Loucy (cell line): ENCODE data around the gene NMNAT2.
"Not testable (repeated sequence)": the region's sequence is repeated elsewhere in the genome, so short reads cannot be mapped to it uniquely, and the experiment has no call there.

Experiments
- H2AFZ ChIP-seq: fragments of 200-600 bp; sonication (generic); 2 replicates; pipeline ENCODE4 v1.6.0; 2016; ENCODE audit warnings: antibody characterized with exemption, mild to moderate bottlenecking, low read length, moderate library complexity
- H3F3A ChIP-seq: fragments of 200-600 bp; 2 replicates; pipeline ENCODE4 v1.6.0; 2016; ENCODE audit warnings: antibody characterized with exemption, low read depth, mild to moderate bottlenecking
- H3K27me3 ChIP-seq: fragments of 200-600 bp; sonication (generic); 2 replicates; pipeline ENCODE4 v1.6.1; 2014; ENCODE audit warnings: low read length, mild to moderate bottlenecking; ENCODE audit not compliant: insufficient read depth, poor library complexity, severe bottlenecking
- H3K36me3 ChIP-seq: fragments of 200-600 bp; sonication (generic); 2 replicates; pipeline ENCODE4 v1.6.1; 2016; ENCODE audit warnings: low read length; ENCODE audit not compliant: insufficient read depth
- H3K4me1 ChIP-seq: fragments of 200-600 bp; sonication (generic); 2 replicates; pipeline ENCODE4 v1.5.1; 2014; ENCODE audit warnings: low read length, mild to moderate bottlenecking; ENCODE audit not compliant: insufficient read depth, poor library complexity, severe bottlenecking
- H3K4me2 ChIP-seq: fragments of 200-600 bp; sonication (generic); 2 replicates; pipeline ENCODE4 v1.6.0; 2014; ENCODE audit warnings: antibody characterized with exemption, low read length, low read depth, mild to moderate bottlenecking; ENCODE audit not compliant: poor library complexity, severe bottlenecking
- H3K4me3 ChIP-seq: fragments of 200-600 bp; sonication (generic); 2 replicates; pipeline ENCODE4 v1.5.1; 2014; ENCODE audit warnings: low read length, mild to moderate bottlenecking, mixed read lengths; ENCODE audit not compliant: poor library complexity, severe bottlenecking
- H3K79me2 ChIP-seq: fragments of 200-600 bp; sonication (generic); 2 replicates; pipeline ENCODE4 v1.6.1; 2014; ENCODE audit warnings: low read length; ENCODE audit not compliant: insufficient read depth
- H3K9ac ChIP-seq: fragments of 200-600 bp; sonication (generic); 2 replicates; pipeline ENCODE4 v1.6.0; 2014; ENCODE audit warnings: mild to moderate bottlenecking, low read depth, low read length, moderate library complexity; ENCODE audit not compliant: poor library complexity, severe bottlenecking
- H3K9me2 ChIP-seq: fragments of 200-600 bp; sonication (generic); replicated peaks from 2 replicates; pipeline ENCODE4 v1.6.1; 2016; ENCODE audit warnings: low read depth, low read length, mixed read lengths
- H3K9me3 ChIP-seq: fragments of 200-600 bp; sonication (generic); 2 replicates; pipeline ENCODE4 v1.6.1; 2014; ENCODE audit warnings: mild to moderate bottlenecking, antibody characterized with exemption, low read length, low read depth; ENCODE audit not compliant: insufficient read depth
- H4K20me1 ChIP-seq: fragments of 200-600 bp; sonication (generic); 2 replicates; pipeline ENCODE4 v1.6.0; 2014; ENCODE audit warnings: antibody characterized with exemption, low read length, mild to moderate bottlenecking; ENCODE audit not compliant: insufficient read depth, poor library complexity, severe bottlenecking
- EZH2phosphoT487 ChIP-seq: fragments of 200-600 bp; IDR thresholded peaks from 2 replicates; pipeline ENCODE4 v1.6.1; 2018; ENCODE audit warnings: antibody characterized with exemption, mild to moderate bottlenecking, moderate library complexity, borderline replicate concordance
- TF ChIP-seq, protein P1 (sequence below): fragments of 200-600 bp; sonication (generic); conservative IDR thresholded peaks from 2 replicates; pipeline ENCODE4 v1.5.1; 2014; ENCODE audit warnings: mild to moderate bottlenecking, antibody characterized with exemption, low read length

The NMNAT2 gene

DNA sequence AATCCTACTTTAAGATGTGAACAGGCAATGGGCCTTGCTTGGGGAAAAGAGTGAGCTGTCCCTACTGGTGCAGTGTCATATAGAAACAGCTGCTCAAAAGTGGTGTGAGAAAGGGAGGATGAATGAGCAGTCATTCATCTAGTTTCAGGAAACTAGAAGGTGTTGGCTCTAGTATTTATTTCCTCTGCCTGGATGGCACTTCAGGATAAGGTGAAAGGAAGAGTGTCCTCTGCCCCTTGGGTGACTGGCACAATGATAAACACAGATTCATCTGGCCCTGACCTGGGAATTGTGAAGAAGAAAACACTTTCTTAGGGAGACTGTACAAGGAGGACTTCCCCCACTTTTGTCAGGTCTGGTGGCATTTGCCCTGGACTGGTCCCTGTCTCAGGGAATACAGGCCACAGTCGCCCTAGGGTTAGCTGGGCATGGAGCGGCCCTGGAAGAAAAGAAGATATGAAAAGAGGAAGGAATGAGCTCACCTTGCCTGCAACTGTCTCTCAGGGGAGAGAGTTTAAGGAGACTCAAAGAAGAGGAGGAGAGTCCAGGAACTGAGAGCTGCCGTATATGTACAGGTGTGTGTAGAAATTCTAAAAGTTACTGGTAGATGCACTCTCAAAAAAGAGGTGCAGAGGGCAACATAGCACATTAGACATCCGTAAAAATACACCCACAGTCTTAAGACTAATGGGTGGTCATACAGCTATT is 13.8 kb upstream of the NMNAT2 start:
- H3K36me3 ChIP-seq: no peaks in the 10 kb centered on the region
- no peaks in the 10 kb centered on the region for H3K9me3 ChIP-seq
- H2AFZ ChIP-seq: no peak overlapping the region
- H3K4me1 ChIP-seq: no peaks in the 10 kb centered on the region
- H3K4me2 ChIP-seq: no peak overlapping the region
- no peaks in the 10 kb centered on the region for H3K79me2 ChIP-seq
- no peaks in the 10 kb centered on the region for H3K9me2 ChIP-seq
- no peaks in the 10 kb centered on the region for H4K20me1 ChIP-seq
- H3K9ac ChIP-seq: no peak overlapping the region
- no peak overlapping the region for H3K4me3 ChIP-seq
- TF ChIP-seq EZH2phosphoT487: no peak
- TF ChIP-seq, protein P1, sequence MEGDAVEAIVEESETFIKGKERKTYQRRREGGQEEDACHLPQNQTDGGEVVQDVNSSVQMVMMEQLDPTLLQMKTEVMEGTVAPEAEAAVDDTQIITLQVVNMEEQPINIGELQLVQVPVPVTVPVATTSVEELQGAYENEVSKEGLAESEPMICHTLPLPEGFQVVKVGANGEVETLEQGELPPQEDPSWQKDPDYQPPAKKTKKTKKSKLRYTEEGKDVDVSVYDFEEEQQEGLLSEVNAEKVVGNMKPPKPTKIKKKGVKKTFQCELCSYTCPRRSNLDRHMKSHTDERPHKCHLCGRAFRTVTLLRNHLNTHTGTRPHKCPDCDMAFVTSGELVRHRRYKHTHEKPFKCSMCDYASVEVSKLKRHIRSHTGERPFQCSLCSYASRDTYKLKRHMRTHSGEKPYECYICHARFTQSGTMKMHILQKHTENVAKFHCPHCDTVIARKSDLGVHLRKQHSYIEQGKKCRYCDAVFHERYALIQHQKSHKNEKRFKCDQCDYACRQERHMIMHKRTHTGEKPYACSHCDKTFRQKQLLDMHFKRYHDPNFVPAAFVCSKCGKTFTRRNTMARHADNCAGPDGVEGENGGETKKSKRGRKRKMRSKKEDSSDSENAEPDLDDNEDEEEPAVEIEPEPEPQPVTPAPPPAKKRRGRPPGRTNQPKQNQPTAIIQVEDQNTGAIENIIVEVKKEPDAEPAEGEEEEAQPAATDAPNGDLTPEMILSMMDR: no peak
- no peaks in the 10 kb centered on the region for H3F3A ChIP-seq
- H3K27me3 ChIP-seq: no peaks in the 10 kb centered on the region

DNA sequence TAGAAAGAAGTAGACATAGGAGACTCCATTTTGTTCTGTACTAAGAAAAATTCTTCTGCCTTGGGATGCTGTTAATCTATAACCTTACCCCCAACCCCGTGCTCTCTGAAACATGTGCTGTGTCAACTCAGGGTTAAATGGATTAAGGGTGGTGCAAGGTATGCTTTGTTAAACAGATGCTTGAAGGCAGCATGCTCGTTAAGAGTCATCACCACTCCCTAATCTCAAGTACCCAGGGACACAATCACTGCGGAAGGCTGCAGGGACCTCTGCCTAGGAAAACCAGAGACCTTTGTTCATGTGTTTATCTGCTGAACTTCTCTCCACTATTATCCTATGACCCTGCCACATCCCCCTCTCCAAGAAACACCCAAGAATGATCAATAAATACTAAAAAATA is 9.4 kb upstream of the NMNAT2 start:
- H3F3A ChIP-seq, H3K4me3 ChIP-seq, H3K27me3 ChIP-seq, H3K9ac ChIP-seq, H2AFZ ChIP-seq, H3K9me2 ChIP-seq, H3K4me1 ChIP-seq, H3K4me2 ChIP-seq, H3K36me3 ChIP-seq, H3K79me2 ChIP-seq, H4K20me1 ChIP-seq, H3K9me3 ChIP-seq: not testable (repeated sequence)

DNA sequence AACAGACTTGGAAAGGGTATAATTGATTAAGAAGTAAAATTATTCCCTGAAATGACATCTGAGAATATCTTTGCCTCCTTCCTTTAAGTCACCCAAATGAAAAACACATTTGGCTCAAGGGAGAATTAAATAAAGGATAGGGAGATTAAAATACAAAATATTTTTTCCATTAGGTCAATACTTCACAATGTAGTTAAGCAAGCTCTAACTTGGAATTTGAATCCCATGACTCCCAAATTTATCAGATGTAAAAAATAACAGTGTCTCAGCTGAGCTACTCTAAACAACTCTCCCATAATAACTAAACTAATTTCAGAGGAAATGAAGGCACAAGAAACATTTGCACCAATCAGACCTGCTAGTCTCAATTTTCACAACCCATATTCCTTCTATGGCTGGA is 6.5 kb upstream of the NMNAT2 start:
- no peaks in the 10 kb centered on the region for H3K9me3 ChIP-seq
- no peaks in the 10 kb centered on the region for H3K4me1 ChIP-seq
- H3K4me3 ChIP-seq: no peak overlapping the region
- TF ChIP-seq, protein P1: no peak
- TF ChIP-seq EZH2phosphoT487: no peak
- no peaks in the 10 kb centered on the region for H3K27me3 ChIP-seq
- no peaks in the 10 kb centered on the region for H3K79me2 ChIP-seq
- no peak overlapping the region for H3K9ac ChIP-seq
- 0 out of 2 replicates have a peak, but pooled peaks cover 4% of the 10 kb centered on the region for H3K9me2 ChIP-seq
- no peak overlapping the region for H3K4me2 ChIP-seq
- no peaks in the 10 kb centered on the region for H3K36me3 ChIP-seq
- H2AFZ ChIP-seq: no peak overlapping the region
- no peaks in the 10 kb centered on the region for H4K20me1 ChIP-seq
- H3F3A ChIP-seq: no peaks in the 10 kb centered on the region

DNA sequence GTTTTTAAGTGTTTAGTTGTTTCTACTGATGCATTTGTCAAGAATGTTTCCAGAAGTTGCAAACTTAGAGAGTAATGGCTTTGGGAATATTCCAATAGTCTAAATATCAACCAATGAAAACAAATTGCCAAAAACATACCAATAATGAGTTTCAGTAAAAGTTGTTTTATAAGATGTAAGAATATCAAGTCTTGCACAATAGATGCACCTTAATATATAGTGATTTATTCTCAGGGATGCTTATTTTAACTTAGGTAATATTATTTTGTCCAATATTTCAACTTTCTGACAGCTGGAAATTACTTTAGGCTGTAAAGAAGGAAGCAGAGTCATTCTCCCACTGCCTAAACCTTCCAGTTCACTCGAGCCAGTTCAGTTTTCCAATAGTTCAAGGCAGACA is 5.4 kb upstream of the NMNAT2 start:
- no peak overlapping the region for H3K4me3 ChIP-seq
- no peaks in the 10 kb centered on the region for H3K79me2 ChIP-seq
- TF ChIP-seq EZH2phosphoT487: no peak
- TF ChIP-seq, protein P1: no peak
- H3K4me1 ChIP-seq: no peaks in the 10 kb centered on the region
- no peaks in the 10 kb centered on the region for H3K27me3 ChIP-seq
- no peaks in the 10 kb centered on the region for H3K9me3 ChIP-seq
- no peak overlapping the region for H2AFZ ChIP-seq
- no peaks in the 10 kb centered on the region for H3K36me3 ChIP-seq
- H4K20me1 ChIP-seq: no peaks in the 10 kb centered on the region
- no peak overlapping the region for H3K4me2 ChIP-seq
- H3K9me2 ChIP-seq: 0 out of 2 replicates have a peak, but pooled peaks cover 4% of the 10 kb centered on the region
- no peaks in the 10 kb centered on the region for H3F3A ChIP-seq
- no peak overlapping the region for H3K9ac ChIP-seq
